K562 (cell line): ENCODE data around the gene PLEK2. TPM values are rescaled to one million over a fixed set of nuclear protein-coding genes. Genes with fewer than 3 reads are reported as not detected.

Source experiments
- BRD9 ChIP-seq: fragments of 450-650 bp; IDR thresholded peaks from 2 replicates; pipeline ENCODE4 v1.6.1; 2018; ENCODE audit warnings: low read depth; ENCODE audit not compliant: partially characterized antibody
- EZH2 ChIP-seq: IDR thresholded peaks from 2 replicates; pipeline ENCODE4 v1.6.1; 2012; ENCODE audit warnings: low read depth, mild to moderate bottlenecking, inconsistent platforms, low read length, borderline replicate concordance
- KAT8 ChIP-seq: fragments of 450-650 bp; IDR thresholded peaks from 2 replicates; pipeline ENCODE4 v1.6.1; 2016; ENCODE audit warnings: low read depth, mild to moderate bottlenecking
- MTA1 ChIP-seq: fragments of 450-650 bp; IDR thresholded peaks from 2 replicates; pipeline ENCODE4 v1.6.1; 2017; ENCODE audit warnings: borderline replicate concordance
- NR4A1 ChIP-seq, 2 experiments: fragments of 250-450 bp in 1 of 2; fragments of 450-650 bp in 1 of 2; sonication (Bioruptor Pico) in 1 of 2; IDR thresholded peaks; 2 replicates each; pipeline versions ENCODE4 v1.4.0 to v1.6.1; 2016 to 2020; ENCODE audit warnings: mild to moderate bottlenecking in 2 of 2, missing compliant biosample characterization in 1 of 2, missing genetic modification characterization in 1 of 2, moderate library complexity in 1 of 2
- POLR2H ChIP-seq: IDR thresholded peaks from 2 replicates; pipeline ENCODE4 v1.6.1; 2016; ENCODE audit warnings: missing genetic modification characterization, low read depth, mild to moderate bottlenecking, control low read depth, missing compliant biosample characterization, moderate library complexity
- PTTG1 ChIP-seq: fragments of 450-650 bp; IDR thresholded peaks from 2 replicates; pipeline ENCODE4 v1.6.1; 2016; ENCODE audit warnings: low read depth, mild to moderate bottlenecking, missing genetic modification characterization, missing compliant biosample characterization
- RBM39 ChIP-seq: fragments of 200-400 bp; formaldehyde crosslinking; optimal IDR thresholded peaks from 2 replicates; pipeline ENCODE3; 2018; ENCODE audit warnings: low read depth, low read length
- SRSF3 ChIP-seq: fragments of 200-400 bp; formaldehyde crosslinking; IDR thresholded peaks from 2 replicates; pipeline ENCODE4 v1.6.1; 2016; ENCODE audit warnings: mild to moderate bottlenecking, low read length, moderate library complexity; ENCODE audit not compliant: insufficient read depth
- ZNF133 ChIP-seq: fragments of 250-450 bp; sonication (Bioruptor Pico); IDR thresholded peaks from 2 replicates; pipeline ENCODE4 v1.4.0; 2020; ENCODE audit warnings: mild to moderate bottlenecking
- ZNF239 ChIP-seq: fragments of 250-450 bp; sonication (Bioruptor Pico); IDR thresholded peaks from 2 replicates; pipeline ENCODE4 v1.4.0; 2020; ENCODE audit warnings: mild to moderate bottlenecking
- ZNF436 ChIP-seq: fragments of 250-450, 450-650 bp; sonication (Bioruptor Pico); formaldehyde crosslinking; IDR thresholded peaks from 2 replicates; pipeline ENCODE4 v1.7.0; 2020; ENCODE audit warnings: mild to moderate bottlenecking
- ZNF77 ChIP-seq: fragments of 250-450 bp; sonication (Bioruptor Pico); IDR thresholded peaks from 2 replicates; pipeline ENCODE4 v1.5.0; 2020
- polyA plus RNA-seq, 8 experiments: library from polyadenylated mRNA; depleted of rRNA in 4 of 8; stranded (reverse) in 5 of 8; unstranded in 3 of 8; fragments of >200 nt; fragmentation: Nextera tagmentation in 2 of 8; fragmentation: Illumina TruSeq in 1 of 8; extraction: Ambion mirVana in 2 of 8; extraction: Trizol in 1 of 8; gene quantifications; 2 replicates each; pipeline versions ENCODE4 v1.2.1 to v1.2.3, GENCODE V29; 2011 to 2014; ENCODE audit warnings: inconsistent platforms in 1 of 8, missing spikeins in 1 of 8
- total RNA-seq, 7 experiments: library from RNA; depleted of rRNA in 6 of 7; stranded (reverse); fragments of >200 nt in 6 of 7; fragmentation: Illumina TruSeq in 2 of 7; extraction: Trizol in 2 of 7; gene quantifications; 2 replicates each; pipeline versions ENCODE4 v1.2.1 to v1.2.3, GENCODE V29; 2011 to 2021; ENCODE audit warnings: low replicate concordance in 1 of 7
- TF ChIP-seq, protein P1 (sequence below): sonication (generic); formaldehyde crosslinking; IDR thresholded peaks from 2 replicates; pipeline ENCODE4 v1.8.1; 2023; ENCODE audit warnings: mild to moderate bottlenecking, missing genetic modification reagents, moderate library complexity
- TF ChIP-seq, protein P2 (sequence below), 2 experiments: fragments of 450-650 bp; formaldehyde crosslinking in 1 of 2; IDR thresholded peaks; 2 replicates each; pipeline versions ENCODE4 v1.4.0 to v1.6.1; 2014 to 2020; ENCODE audit warnings: mild to moderate bottlenecking in 2 of 2, borderline replicate concordance in 1 of 2, low read depth in 1 of 2
- TF ChIP-seq, protein P3 (sequence below): fragments of 250-450 bp; sonication (Bioruptor Pico); IDR thresholded peaks from 2 replicates; pipeline ENCODE4 v1.4.0; 2020; ENCODE audit warnings: borderline replicate concordance

PLEK2 gene
- total and polyA plus RNA-seq, 9 of the 15 experiments (the other 6 are each of a cell fraction or from before 2014, with no cell fraction given) = not detected

DNA sequence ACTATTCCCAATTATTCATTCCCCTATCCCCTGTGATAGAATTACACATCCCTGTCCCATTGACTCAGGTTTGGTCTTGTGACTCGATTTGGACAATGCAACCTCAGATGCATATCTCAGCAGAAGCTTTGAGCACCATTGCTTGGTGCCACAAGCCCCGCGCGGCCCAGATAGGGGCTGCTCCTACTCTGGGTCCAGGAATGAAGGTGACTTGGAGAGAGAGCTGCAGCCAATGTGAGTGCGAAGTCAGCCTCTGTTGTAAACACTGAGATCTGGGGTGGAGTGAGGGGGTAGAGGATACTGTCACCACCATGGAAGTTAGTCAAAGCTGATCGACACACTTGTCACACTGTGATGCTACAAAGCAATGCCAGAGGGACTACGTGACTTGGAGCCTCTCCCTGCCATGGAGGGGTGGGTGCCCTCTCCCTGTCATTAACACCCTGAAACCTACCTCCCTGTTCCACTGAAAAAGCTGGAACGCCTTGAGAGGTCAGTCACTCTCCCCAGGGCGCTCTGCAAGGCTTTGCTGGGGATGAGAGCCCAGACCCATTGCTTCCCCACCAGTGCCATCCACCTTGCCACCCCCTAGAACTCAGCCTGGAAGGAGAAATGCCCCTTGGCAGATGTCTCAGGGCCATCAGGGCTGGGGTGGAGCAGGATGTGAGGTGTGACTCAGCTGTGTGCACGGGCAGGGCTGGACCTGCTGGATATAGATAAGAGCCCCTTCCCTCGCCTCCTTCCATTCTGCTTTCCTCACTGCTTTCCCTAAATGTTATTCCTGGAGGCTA lies 6.6 kb upstream of the PLEK2 start (continued):
- TF ChIP-seq, protein P1, sequence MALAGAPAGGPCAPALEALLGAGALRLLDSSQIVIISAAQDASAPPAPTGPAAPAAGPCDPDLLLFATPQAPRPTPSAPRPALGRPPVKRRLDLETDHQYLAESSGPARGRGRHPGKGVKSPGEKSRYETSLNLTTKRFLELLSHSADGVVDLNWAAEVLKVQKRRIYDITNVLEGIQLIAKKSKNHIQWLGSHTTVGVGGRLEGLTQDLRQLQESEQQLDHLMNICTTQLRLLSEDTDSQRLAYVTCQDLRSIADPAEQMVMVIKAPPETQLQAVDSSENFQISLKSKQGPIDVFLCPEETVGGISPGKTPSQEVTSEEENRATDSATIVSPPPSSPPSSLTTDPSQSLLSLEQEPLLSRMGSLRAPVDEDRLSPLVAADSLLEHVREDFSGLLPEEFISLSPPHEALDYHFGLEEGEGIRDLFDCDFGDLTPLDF (CRISPR knock-in tag) = no peak
- no peak for TF ChIP-seq NR4A1 (CRISPR knock-in tag; IDR thresholded peaks at IDR 0.05)
- TF ChIP-seq NR4A1 (tag; IDR thresholded peaks at IDR 0.05) = no peak
- no peak for TF ChIP-seq BRD9
- no peak for TF ChIP-seq RBM39
- no peak for TF ChIP-seq SRSF3
- TF ChIP-seq ZNF239 = no peak
- no peak for TF ChIP-seq ZNF436 (CRISPR knock-in tag)
- TF ChIP-seq ZNF77 (CRISPR knock-in tag) = no peak
- peak; percentile 58; the same call in 1 of the 2 replicates for TF ChIP-seq MTA1
- no peak for TF ChIP-seq PTTG1 (tag)
- TF ChIP-seq KAT8 = no peak
- no peak for TF ChIP-seq EZH2
- no peak for TF ChIP-seq ZNF133 (CRISPR knock-in tag)
- TF ChIP-seq, protein P2, sequence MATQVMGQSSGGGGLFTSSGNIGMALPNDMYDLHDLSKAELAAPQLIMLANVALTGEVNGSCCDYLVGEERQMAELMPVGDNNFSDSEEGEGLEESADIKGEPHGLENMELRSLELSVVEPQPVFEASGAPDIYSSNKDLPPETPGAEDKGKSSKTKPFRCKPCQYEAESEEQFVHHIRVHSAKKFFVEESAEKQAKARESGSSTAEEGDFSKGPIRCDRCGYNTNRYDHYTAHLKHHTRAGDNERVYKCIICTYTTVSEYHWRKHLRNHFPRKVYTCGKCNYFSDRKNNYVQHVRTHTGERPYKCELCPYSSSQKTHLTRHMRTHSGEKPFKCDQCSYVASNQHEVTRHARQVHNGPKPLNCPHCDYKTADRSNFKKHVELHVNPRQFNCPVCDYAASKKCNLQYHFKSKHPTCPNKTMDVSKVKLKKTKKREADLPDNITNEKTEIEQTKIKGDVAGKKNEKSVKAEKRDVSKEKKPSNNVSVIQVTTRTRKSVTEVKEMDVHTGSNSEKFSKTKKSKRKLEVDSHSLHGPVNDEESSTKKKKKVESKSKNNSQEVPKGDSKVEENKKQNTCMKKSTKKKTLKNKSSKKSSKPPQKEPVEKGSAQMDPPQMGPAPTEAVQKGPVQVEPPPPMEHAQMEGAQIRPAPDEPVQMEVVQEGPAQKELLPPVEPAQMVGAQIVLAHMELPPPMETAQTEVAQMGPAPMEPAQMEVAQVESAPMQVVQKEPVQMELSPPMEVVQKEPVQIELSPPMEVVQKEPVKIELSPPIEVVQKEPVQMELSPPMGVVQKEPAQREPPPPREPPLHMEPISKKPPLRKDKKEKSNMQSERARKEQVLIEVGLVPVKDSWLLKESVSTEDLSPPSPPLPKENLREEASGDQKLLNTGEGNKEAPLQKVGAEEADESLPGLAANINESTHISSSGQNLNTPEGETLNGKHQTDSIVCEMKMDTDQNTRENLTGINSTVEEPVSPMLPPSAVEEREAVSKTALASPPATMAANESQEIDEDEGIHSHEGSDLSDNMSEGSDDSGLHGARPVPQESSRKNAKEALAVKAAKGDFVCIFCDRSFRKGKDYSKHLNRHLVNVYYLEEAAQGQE (IDR thresholded peaks at IDR 0.05; ENCODE audit: borderline replicate concordance) = peak; percentile 30; the same call in 1 of the 2 replicates
- TF ChIP-seq, protein P2 (CRISPR knock-in tag; IDR thresholded peaks at IDR 0.05; ENCODE audit: low read depth) = no peak
- no peak for TF ChIP-seq POLR2H (tag)
- TF ChIP-seq, protein P3, sequence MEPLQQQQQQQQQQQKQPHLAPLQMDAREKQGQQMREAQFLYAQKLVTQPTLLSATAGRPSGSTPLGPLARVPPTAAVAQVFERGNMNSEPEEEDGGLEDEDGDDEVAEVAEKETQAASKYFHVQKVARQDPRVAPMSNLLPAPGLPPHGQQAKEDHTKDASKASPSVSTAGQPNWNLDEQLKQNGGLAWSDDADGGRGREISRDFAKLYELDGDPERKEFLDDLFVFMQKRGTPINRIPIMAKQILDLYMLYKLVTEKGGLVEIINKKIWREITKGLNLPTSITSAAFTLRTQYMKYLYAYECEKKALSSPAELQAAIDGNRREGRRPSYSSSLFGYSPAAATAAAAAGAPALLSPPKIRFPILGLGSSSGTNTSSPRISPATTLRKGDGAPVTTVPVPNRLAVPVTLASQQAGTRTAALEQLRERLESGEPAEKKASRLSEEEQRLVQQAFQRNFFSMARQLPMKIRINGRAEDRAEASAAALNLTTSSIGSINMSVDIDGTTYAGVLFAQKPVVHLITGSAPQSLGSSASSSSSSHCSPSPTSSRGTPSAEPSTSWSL (CRISPR knock-in tag) = no peak
